ENCODE measurements around the gene DCC.

Gene DCC

DNA sequence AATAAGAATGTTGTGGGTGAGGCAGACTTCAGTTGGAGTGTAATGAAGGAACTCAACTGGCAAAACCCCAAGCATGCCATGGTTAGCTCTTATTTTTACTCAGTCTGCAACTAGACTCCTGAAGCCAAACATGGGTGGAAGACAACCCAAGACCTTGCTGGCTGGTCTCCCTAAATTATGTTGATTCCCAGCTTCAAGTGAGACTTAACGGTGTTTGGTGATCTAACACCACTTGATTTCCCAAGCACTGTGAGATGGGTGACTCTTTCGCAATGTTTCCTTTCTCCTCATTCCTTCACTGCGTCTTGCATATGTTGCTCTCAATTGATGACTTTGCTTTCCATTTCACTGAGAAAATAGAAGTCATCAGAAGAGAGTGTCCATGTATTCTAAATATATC is 693.1 kb downstream of the DCC start:
- Histone ChIP-seq H2AFZ (ENCODE audit: low read length) (no peak overlapping the region), H3K36me3 (replicated peaks; ENCODE audit: insufficient read depth, low read length) (no peaks in the 10 kb centered on the region), H4K20me1 (ENCODE audit: insufficient read depth, low read length) (no peaks in the 10 kb centered on the region), H3K4me3 (ENCODE audit: low read length) (no peak overlapping the region), H3K27me3 (replicated peaks; ENCODE audit: insufficient read depth, low read length) (no peaks in the 10 kb centered on the region), H3K79me2 (ENCODE audit: low read length) (no peaks in the 10 kb centered on the region), H3K4me2 (ENCODE audit: low read depth, low read length) (no peak overlapping the region), H3K4me1 (ENCODE audit: low read length) (no peaks in the 10 kb centered on the region), H3F3A (ENCODE audit: insufficient read depth, low read length) (no peaks in the 10 kb centered on the region), H3K9ac (ENCODE audit: low read length) (no peak overlapping the region), H3K9me2 (replicated peaks; ENCODE audit: insufficient read depth, low read length) (no peaks in the 10 kb centered on the region), H3K9me3 (replicated peaks; ENCODE audit: insufficient read depth, low read length) (no peaks in the 10 kb centered on the region), H3K27ac (ENCODE audit: low read length) (no peak overlapping the region)
- TF ChIP-seq, protein P1, sequence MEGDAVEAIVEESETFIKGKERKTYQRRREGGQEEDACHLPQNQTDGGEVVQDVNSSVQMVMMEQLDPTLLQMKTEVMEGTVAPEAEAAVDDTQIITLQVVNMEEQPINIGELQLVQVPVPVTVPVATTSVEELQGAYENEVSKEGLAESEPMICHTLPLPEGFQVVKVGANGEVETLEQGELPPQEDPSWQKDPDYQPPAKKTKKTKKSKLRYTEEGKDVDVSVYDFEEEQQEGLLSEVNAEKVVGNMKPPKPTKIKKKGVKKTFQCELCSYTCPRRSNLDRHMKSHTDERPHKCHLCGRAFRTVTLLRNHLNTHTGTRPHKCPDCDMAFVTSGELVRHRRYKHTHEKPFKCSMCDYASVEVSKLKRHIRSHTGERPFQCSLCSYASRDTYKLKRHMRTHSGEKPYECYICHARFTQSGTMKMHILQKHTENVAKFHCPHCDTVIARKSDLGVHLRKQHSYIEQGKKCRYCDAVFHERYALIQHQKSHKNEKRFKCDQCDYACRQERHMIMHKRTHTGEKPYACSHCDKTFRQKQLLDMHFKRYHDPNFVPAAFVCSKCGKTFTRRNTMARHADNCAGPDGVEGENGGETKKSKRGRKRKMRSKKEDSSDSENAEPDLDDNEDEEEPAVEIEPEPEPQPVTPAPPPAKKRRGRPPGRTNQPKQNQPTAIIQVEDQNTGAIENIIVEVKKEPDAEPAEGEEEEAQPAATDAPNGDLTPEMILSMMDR (IDR thresholded peaks at IDR 0.05; ENCODE audit: low read length): no peak
- TF ChIP-seq EZH2phosphoT487 (IDR thresholded peaks at IDR 0.05; ENCODE audit: low read length): no peak
- TF ChIP-seq EZH2 (optimal IDR thresholded peaks at IDR 0.05; ENCODE audit: low read depth, low read length): no peak
- DNase-seq: no peak

DNA sequence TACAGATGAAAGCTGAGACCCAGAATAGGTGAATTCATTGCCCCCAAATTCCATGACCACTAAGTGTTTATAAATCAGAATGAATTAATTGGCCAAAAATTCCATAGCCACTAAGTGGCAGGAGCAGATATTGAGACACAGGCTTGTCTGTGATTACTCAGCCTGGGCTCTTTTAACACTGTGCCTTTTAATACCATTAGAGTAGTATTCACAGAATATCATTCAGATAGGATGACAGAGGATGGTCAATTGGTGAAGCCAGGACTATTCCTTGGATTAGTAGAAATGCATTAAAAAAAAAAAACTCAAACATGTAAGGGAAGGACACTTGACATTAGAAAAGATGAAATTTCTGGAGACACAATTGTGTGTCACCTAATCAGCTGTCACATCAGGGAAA is 698.6 kb downstream of the DCC start:
- Histone ChIP-seq H3K27me3 (replicated peaks; ENCODE audit: insufficient read depth, low read length) (no peaks in the 10 kb centered on the region), H3K9me2 (replicated peaks; ENCODE audit: insufficient read depth, low read length) (no peaks in the 10 kb centered on the region), H3K4me2 (ENCODE audit: low read depth, low read length) (no peak overlapping the region), H2AFZ (ENCODE audit: low read length) (no peak overlapping the region), H3K79me2 (ENCODE audit: low read length) (no peaks in the 10 kb centered on the region), H4K20me1 (ENCODE audit: insufficient read depth, low read length) (no peaks in the 10 kb centered on the region), H3K27ac (ENCODE audit: low read length) (no peak overlapping the region), H3K4me3 (ENCODE audit: low read length) (no peak overlapping the region), H3F3A (ENCODE audit: insufficient read depth, low read length) (no peaks in the 10 kb centered on the region), H3K9ac (ENCODE audit: low read length) (no peak overlapping the region), H3K9me3 (replicated peaks; ENCODE audit: insufficient read depth, low read length) (no peaks in the 10 kb centered on the region), H3K4me1 (ENCODE audit: low read length) (no peaks in the 10 kb centered on the region), H3K36me3 (replicated peaks; ENCODE audit: insufficient read depth, low read length) (no peaks in the 10 kb centered on the region)
- TF ChIP-seq, protein P1 (IDR thresholded peaks at IDR 0.05; ENCODE audit: low read length): no peak
- TF ChIP-seq EZH2phosphoT487 (IDR thresholded peaks at IDR 0.05; ENCODE audit: low read length): no peak
- TF ChIP-seq EZH2 (optimal IDR thresholded peaks at IDR 0.05; ENCODE audit: low read depth, low read length): no peak
- DNase-seq: no peak

DNA sequence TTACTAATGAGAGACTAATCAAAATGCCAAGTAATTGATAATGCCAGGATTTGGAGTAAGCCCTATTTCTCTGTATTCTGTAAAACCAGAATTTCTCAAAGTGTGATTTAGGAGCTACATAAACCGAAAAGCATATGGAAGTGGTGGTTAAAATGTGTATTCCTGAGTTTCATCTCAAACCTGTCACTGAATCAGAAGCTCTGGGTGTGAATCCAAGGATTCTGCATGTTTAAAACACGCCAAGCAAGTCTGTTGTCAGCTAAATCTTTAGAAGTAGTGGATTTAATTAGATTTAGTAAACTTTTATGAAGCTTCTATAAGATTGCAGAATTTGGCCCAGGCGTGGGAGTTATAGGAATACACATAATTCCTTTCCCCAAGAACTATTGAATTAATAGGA is 700.3 kb downstream of the DCC start:
- Histone ChIP-seq H4K20me1 (ENCODE audit: insufficient read depth, low read length) (no peaks in the 10 kb centered on the region), H3K79me2 (ENCODE audit: low read length) (no peaks in the 10 kb centered on the region), H3F3A (ENCODE audit: insufficient read depth, low read length) (no peaks in the 10 kb centered on the region), H2AFZ (ENCODE audit: low read length) (no peak overlapping the region), H3K36me3 (replicated peaks; ENCODE audit: insufficient read depth, low read length) (no peaks in the 10 kb centered on the region), H3K9me3 (replicated peaks; ENCODE audit: insufficient read depth, low read length) (no peaks in the 10 kb centered on the region), H3K4me2 (ENCODE audit: low read depth, low read length) (no peak overlapping the region), H3K9ac (ENCODE audit: low read length) (no peak overlapping the region), H3K27ac (ENCODE audit: low read length) (no peak overlapping the region), H3K4me3 (ENCODE audit: low read length) (no peak overlapping the region), H3K27me3 (replicated peaks; ENCODE audit: insufficient read depth, low read length) (no peaks in the 10 kb centered on the region), H3K9me2 (replicated peaks; ENCODE audit: insufficient read depth, low read length) (no peaks in the 10 kb centered on the region), H3K4me1 (ENCODE audit: low read length) (no peaks in the 10 kb centered on the region)
- no peak for TF ChIP-seq EZH2phosphoT487 (IDR thresholded peaks at IDR 0.05; ENCODE audit: low read length)
- TF ChIP-seq EZH2 (optimal IDR thresholded peaks at IDR 0.05; ENCODE audit: low read depth, low read length): no peak
- TF ChIP-seq, protein P1 (IDR thresholded peaks at IDR 0.05; ENCODE audit: low read length): no peak
- DNase-seq: no peak

Measured in MM.1S (cell line).